ENCODE data around the gene UPK1A.

GRCh38 chr19:35656700-35657099 lies 9.6 kb upstream of the UPK1A start:
- TF ChIP-seq CTCF (conservative IDR thresholded peaks at IDR 0.05; ENCODE audit: low read depth, low read length), result no peak
- no peak for TF ChIP-seq EZH2 (IDR thresholded peaks at IDR 0.05; ENCODE audit: borderline replicate concordance, low read depth, low read length, poor library complexity, severe bottlenecking)
